HG02852 (cell line): ENCODE results near the gene GUCA1C.

Experiments used
- ATAC-seq: cut with Tn5 transposase; IDR thresholded peaks from one replicate; pipeline ENCODE4 v1.9.1; 2021; ENCODE audit warnings: mild to moderate bottlenecking, moderate library complexity; ENCODE audit not compliant: unreplicated experiment

Gene GUCA1C, protein sequence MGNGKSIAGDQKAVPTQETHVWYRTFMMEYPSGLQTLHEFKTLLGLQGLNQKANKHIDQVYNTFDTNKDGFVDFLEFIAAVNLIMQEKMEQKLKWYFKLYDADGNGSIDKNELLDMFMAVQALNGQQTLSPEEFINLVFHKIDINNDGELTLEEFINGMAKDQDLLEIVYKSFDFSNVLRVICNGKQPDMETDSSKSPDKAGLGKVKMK

DNA sequence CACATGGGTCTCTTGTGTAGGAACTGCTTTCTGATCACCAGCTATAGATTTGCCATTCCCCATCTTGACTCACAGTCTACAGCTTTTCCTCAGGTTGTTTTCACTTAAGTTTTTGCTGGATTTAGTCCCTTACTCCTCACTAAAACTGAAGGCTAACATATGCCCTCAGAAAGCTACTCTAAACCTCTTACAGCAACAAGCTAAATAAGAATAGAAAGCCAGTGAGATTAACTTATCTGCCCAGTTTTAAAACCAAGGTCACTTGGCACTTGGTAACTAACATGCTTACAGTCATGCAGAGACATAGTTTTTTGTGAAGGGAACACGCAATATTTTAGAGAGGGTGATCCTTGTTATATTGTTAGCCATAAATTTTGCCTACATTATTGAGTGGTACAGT is at the start of gene GUCA1C:
Gene GUCA1C, minus strand, starts transcription at position 180 of the 400 bp plus-strand sequence. Its CDS starts 117 bp downstream, at position 63.
- ATAC-seq: no peak

DNA sequence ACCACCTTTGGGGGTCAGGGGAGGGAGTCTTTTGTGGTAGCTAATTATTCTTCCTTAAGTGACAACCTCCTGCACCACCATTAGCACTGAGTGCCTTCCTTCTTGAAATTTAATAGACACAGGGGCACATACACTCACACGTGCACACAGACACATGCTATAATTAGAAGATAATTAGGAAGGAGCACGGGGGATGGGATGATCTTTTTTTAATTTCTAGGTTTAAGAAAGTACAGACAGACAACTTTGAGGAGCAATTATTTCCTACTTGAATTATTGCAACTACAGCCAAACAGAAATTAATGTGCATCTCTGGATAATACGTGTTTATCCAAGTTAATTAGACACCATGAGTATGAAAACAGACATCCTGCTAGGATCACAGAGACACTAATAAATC is 44.8 kb upstream of the GUCA1C start:
- ATAC-seq: no peak

DNA sequence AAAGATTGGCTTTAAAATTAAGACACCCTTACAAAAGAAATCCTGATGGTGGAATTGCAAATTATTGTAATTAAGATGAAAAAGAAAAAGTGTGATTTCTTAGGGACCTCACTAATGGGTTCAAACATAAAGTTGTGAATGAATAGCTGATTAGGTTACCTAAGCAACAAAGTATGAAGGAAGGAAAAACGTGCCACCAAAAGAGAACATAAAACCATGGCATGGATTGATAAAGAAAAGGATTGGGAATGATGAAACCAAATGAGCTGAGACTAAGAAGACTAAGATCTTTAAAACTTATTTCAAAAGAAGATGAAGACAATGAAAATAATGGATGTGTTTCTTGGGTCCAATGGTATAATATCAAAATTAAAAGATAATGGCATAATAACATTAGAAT is 32.2 kb upstream of the GUCA1C start:
- no peak for ATAC-seq

DNA sequence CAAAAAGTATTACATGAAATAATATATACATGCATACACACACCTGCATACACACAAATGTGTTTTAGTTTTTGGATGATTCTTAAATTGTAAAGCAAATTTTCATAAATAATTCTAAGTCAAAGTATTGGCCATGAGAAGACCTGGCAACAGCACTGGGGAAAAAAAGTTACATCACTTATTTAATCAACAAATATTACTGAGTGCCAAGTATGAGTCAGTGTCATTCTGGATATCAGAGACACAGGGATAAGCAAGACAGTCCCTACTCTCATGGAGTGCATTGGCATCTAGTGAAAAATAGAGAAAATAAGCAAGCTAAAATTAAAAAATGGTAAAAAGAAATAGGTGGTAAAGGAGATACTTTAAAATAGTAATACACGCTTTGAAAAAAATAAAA is 29.4 kb upstream of the GUCA1C start:
- ATAC-seq: no peak

DNA sequence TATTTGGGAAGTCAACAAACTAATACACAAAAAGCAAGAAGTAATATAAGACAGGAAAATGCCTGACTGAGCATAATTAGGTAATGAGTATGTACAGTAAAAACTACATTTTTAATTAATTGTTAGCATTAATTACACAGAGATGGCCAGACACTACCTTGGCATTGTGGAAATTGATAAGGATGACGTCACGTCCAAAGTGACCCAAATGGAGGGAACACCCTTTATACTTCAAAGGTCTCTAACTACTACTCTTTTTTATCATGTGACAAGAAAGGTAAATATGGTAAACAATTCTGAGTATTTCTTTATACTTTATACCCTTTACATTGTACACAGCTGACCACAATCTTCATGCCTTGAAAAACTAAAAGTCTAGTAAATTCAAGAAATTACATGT is 22.4 kb upstream of the GUCA1C start:
- no peak for ATAC-seq

DNA sequence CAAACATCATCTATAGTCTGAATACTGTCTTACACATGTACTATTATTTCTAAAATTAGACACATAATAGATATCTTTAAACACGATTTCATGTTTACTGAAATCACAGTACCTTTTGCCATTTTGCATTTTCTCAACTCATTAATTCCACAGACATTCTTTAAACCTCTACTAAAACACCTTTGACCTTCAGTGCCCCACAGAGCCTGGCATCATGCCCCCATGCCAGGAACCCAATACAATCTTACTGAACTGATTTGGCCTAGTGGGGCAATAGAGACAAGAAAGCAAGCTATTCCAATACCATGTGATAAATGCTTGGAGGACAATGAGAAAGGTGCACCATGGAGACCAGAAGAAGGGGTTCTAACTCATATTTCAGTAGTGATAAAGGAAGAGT is 19.3 kb upstream of the GUCA1C start:
- no peak for ATAC-seq

DNA sequence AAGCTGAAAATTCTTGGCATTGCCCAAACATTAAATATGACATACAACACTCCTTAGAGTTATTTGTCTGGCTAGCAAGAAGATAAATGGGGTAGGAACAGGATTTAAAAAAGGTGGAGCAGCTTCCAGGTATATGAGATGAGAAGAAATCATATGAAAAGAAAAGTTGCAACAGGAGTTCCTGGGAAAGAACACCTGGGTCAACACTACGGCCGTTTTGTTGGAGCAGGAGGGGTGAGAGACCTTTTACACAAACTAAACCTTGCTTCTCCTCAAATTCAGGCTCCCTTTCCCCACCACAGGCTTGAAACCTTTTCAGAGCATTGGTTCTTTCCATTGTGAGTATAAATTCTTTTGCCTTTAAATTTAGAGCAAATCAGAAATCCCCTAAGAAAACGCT is 18.8 kb upstream of the GUCA1C start:
- ATAC-seq: no peak

DNA sequence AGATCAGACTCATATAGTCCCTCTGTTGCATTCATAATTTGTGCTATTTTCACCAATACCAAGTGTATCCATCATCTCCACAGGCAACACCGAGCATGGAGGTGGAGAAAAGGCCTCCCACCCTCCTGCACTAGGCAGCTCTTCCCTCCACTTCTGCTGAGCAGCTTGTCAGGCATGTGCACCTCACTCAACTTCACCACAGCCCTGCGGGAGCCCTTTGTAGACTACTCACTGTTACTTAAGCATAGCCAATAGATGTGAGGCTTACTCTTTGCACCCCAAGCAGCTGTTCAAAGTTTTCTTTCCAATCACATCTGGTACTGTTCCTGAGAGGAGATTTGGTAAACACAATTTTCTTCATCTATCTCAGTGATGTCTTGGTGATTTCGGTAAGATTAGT is 16.9 kb upstream of the GUCA1C start:
- no peak for ATAC-seq

DNA sequence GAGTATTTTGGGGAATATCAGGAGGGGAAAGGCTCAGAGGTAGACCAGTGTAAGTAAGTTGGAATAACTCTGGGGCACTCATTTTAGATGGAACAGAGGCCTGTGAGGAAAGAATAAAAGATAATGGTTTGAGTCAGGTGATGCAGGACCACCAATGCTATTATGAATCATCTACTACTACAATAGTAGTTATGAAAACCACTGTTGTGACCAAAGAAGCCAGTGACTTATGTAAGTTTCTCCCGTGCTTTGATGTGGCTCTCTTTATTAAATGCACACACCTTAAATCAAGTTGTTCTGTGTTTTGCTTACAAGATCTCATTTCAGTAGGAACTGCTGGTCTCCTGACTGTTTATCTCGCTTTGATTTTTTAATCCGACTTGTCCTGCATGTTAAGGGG is 13.1 kb upstream of the GUCA1C start:
- no peak for ATAC-seq

DNA sequence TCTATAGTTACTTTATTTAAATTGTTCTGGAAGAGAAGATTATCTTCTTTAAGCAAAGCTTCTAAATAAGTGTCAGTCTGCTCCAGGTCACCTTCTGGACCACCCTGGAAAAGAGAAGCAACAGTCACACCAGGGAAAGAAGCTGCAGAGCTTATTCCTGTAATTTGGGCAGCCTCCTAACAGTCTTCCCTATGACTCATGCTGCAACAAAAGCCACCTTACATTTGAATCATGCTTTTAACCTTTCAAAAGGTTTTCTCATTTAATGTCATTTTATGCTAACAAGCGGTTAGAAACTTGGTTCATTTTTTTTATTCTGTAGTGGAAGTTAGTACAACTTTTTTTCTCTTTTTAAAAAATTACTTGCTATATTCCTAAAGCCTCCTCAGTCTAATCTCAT is 5.3 kb upstream of the GUCA1C start:
- no peak for ATAC-seq

DNA sequence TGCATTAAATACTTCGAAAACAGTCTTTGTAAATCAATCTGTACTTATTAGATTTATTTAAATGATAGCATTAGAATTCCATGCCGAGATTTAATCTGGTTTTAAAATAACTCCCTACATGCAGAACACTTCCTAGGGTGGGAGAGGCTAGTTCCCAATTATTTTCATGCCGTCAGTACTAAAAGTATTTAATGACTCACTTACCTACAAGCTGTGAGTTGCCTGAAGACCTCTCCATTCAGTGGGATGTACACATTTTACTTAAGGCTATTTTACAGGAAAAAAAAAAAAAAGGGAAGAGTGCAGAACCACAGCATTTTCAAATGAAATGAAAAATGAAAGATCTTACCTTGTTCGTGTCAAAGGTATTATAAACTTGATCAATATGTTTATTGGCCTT is 469 bp downstream of the GUCA1C start:
- ATAC-seq: no peak

DNA sequence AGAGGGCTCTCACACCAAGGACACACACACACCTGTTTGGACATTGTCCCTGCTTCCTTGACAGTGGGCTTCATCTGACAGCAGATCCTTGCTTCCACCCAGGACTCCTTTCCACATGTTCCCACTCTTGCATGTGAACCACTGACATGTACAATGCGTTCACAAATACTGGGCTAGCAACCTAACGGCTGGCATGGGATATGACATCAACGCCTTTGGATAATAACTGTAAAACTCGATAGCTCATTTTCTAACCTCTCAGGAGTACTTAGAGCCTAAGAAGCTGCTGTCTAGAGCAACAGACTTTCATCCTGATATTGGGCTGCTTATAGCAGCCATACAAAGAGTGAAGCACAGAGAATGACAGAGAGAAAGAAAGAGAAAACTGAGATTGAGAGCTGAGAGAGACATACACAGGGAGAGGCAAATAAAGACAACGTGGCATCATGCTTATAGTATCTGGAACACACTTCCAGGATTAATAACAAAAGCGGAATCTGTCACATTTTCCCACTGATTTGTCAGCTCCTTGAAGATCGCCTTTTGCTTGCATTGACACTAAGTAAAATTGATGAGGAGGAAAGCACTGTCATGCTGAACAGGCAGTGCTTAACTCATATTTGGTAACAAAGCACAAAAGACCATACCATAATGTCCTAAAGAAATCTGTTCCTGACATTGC is 1.7 kb downstream of the GUCA1C start:
- no peak for ATAC-seq

DNA sequence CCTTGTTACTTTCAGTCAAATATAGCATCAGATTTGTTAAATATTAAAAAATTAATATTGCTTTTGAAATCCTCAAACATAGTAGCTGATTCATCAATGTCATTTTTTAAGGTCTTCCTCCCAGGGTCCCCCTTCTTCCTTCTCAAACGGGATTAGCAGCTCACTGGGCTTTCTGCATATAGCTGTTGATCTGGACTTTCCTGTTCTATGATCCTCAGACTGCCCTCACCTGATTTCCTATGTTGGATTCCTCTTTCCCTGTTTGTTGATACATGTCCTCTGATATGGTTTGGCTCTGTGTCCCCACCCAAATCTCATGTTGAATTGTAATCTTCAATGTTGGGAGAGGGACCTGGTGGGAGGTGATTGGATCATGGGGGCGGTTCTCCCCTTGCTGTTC is 5.8 kb downstream of the GUCA1C start:
- ATAC-seq: no peak

DNA sequence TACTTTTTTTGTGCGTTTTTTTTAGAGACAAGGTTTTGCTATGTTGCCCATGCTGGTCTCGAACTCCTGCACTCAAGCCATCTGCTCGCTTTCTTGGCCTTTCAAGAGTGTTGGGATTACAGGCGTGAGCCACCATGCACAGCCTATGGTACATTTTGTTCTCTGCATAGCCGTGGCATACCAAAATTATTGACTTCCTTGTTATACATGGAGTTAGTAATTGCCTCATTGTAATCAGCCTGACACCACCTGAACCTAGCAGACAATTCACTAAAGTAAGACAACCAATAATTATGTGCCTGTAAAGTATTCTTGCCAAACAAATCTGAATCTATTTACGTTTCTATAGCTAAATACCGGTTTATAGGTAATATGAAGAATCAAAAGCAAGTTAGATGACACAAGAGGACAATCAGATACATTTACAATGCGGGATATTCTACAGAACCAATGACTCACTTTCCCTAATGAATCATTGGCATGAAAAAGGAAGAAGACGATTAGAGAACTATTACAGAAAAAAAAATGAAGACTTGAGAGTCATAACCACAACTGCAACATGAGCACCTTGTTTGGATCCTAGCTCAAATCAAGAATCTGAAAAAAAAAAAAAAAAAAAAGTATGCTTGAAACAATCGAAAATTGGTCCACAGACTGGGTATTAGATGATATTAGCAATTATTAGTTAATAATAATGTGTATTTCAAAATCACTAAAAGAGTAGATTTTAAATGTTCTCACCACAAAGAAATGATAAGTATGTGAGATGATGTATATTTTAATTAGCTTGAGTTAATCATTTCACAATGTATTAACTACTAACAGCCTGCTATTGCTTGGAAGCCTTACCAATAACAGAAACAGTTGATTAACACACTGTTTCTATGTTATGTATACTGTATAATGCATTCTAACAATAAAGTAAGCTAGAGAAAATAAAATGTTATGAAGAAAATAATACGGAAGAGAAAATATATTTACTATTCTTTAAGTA is 7.1 kb downstream of the GUCA1C start:
- ATAC-seq: no peak

DNA sequence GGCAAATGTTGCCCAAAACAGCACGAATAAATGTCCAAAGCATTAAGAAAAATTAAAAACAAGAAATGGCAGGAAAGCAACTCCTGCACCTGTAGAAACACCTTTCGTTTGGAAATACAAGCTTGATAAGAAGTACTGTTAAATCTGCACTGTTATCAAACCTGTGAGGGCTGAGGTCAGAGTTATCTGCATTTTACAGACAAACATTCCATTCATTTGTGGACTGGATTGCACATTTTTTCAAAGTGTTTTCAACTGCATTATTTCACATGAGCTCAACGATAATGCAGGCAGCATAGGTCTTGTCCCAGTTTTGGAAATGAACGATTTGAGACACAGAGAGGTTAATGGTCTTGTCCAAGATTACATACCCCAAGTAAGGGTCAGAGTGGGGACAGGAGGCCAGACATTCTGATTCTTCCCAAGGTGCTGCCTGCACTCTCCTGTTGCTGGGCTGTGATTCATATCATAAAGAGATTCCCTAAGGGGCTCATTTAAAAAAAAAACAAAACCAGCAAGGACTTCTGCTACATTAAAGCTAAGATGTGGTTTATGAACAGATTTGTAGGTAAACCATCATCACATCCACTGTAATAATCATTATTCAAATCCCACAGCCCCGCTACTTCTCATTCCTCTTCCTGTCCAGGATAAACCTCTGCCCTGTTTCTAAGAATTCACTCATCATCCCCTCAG is 13.0 kb downstream of the GUCA1C start:
- ATAC-seq: no peak

DNA sequence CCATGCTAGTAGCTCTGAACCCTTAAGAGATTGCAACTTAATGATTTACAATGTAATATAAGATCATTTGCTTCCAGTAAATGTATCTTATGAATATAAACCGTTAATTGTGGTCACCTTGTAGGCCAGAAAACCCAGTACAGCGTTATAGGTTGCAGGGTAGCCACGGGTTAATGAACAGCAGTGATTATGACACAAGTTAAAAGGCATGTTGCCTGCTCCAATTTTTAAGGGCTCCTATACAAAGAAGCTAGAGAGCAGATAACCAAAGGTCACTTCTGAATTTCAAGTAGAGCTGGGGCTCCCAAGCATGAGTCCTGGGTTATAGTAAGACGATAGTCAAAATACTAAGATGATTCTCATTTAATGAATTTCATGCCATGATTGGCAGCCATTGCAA is 13.5 kb downstream of the GUCA1C start:
- ATAC-seq: no peak

DNA sequence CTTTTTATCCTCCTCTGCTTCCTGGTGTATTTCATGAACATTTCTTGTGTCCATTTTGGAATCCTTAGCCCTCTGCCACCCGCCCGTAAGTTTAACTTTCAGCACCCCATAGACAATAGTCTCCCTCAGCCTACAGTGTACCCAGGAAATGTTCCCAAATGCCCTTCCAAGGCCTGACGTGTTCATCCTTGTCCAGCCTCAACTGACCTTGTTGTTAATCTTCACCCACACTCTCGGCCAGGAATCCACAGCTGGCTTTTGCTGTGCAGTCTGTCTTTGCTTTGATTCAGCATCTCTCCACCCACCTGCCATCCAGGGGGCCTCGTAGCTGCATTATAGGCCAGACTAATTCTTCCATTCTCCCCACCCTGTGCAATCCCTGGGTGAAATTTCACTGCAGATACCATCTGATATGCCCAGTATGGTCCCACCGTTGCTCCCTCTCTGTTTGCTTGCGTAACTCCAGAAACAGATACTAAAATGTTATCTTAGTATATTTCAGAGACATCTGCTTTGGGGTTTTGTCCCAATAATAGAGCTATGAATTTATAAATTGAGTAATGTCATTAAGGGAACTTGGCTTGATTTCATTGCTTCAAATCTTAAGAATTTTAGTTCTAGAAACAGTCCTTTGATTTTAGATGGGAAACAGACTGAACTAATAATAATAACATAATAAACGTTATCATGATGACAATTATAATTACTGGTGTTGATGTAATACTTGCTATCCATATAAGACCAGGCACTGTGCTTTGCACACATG is 16.6 kb downstream of the GUCA1C start:
- ATAC-seq: no peak

DNA sequence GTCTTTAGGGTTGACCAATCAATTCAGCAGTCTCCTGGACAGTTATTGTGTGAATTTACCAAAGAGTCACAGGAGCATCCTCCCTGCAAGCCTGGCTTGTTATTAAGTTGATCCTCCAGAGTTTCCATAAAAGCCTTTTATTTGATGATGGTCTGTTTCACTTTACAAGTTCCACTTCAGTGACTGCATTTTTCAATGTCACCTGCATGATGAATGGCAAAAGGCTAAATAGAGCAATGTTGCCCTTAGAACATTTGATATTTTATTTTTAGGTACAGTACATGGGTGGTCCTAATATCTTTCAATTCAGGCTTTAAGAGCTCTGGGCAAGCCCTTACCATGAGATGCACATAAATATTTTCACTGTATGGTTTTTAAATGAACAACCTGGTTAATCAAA is 22.6 kb downstream of the GUCA1C start:
- ATAC-seq: no peak

DNA sequence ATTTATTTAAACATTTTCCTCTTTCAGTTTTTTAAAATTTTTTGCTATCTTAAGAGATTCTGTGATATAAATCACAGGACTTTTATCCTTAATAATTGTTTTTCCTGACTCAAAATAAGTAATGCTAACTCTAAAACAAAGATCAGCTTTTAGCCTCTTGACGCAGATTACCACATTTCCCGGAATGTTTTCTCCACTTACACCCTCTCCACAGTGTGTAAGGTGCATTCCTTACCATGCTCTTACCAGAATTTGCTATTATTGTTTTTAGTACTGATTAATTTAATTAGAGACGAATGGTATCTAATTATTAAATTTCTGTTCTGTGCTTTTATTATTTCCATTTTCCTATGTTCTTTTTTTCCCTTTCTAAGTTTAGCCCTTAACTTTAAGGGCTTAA is 34.8 kb downstream of the GUCA1C start:
- no peak for ATAC-seq
